Umbilical cord (tissue), 2 donors: Measurements from ENCODE around the gene NCOA1. TPM values are rescaled to one million over a fixed set of nuclear protein-coding genes. Genes with fewer than 3 reads are reported as not detected.
"Not testable (repeated sequence)": the region's sequence is repeated elsewhere in the genome, so short reads cannot be mapped to it uniquely, and the experiment has no call there.

Source experiments
- DNase-seq: peaks from one replicate; pipeline ENCODE4 v3.0.0-alpha.2; 2015; ENCODE audit warnings: low spot score
- total RNA-seq: library from RNA; depleted of rRNA; stranded (reverse); fragments of >200 nt; gene quantifications from one replicate; pipeline ENCODE4 v1.2.3, GENCODE V29; 2014; ENCODE audit warnings: low replicate concordance; ENCODE audit not compliant: insufficient read depth

The NCOA1 gene
- total RNA-seq, 1 donor from 2014 or later, result 34.9 TPM

DNA sequence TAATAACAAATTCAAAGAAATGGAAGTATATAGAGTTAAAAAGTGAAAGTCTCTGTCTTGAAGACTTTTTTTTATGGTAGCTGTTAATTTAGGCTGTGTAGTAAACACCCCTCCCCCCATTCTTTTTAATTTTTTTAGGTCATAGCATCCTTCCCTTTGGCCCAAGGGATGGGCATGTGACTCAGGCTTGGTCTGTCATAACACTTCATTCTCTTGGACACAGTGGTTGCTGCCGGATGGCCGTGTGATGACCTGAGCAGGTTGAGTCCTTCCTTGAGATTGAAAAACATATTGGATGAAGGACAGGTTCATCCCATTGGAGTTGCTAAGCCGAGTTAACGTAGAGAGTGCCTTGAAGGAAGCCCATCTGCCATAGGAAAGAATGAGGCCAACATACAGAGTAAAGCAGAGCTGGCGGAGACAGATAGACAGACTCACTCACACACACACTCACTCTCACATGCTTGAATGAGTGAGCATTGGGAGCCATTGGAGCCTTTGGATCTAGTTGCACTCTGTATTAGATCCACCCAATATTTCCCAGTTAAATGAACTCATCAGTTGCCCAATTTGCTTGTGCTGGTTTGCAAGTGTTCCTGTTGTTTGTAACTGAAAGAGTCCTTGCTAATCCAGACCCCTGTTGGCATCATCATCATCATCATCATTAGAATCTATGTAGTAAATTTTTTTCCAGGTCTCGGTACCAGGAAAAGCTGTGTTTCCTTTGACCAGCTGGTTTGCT, 14.7 kb downstream of the NCOA1 start:
- no peak for DNase-seq

DNA sequence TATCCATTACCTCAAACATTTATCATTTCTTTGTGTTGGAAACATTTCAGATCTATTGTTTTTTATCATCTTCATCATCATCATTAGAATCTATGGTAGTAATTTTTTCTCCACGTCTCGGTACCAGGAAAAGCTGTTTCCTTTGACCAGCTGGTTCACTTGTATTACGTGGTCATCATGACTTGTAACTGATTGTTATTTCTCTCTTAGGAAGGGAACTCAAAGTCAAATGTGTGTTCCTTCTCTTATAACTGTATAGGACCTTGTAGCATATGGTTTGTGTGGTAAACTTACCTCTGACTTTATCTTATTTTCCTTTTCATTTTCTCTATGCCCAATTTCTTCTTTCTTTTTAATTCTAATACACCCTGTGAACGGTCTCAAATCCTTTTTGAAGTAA, 16.5 kb downstream of the NCOA1 start:
- no peak for DNase-seq

DNA sequence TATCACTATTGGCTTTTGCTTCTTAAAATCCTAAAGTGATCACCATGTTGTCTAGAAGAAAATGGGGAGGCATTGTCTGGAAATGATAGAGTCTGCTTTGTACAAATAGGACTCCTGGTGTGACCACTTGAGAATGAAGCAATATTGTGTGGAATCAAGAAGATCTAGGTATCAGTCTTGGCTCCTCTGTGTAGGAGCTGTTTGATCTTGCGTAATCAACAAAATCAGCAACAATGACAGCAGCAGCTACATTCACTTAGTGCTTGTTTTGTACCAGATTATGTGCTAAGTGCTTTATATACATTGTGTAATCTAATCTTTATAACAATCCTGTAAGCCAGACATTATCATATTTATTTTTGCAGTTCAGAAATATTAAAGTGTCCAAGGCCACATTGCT, 17.8 kb downstream of the NCOA1 start:
- DNase-seq, result no peak

DNA sequence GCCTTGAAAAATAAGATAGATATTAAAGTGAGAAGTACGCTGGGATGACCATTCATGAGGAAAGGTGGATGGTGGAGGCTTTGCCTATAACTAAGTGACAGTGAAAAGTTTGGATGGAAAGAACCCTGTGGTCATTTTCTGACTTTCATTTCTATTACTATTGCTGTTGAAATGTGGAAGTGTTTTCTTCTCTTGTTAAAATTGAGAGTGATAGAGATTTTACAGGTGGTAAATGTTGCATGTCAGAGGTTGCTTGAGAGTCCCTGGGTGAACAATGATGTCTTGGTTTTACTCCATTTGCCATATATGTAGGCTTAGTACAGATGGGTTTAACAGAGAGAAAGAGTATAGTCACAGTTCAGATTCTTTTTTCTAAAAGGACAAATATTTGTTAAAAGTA, 18.4 kb downstream of the NCOA1 start:
- DNase-seq, result no peak

DNA sequence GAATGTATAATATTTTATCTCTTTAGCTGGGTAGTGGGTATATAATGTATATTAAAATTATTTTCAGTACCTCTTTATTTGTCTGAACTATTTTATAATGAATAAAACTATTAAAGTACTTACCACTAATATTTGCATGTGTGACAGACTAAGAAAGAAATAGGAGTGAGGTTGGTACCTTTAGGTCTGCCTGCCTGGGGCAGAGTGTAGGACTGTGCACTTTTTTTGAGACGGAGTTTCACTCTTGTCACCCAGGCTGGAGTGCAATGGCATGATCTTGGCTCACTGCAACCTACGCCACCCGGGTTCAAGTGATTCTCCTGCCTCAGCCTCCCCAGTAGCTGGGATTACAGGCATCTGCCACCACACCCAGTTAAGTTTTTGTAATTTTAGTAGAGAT, 18.8 kb downstream of the NCOA1 start:
- DNase-seq, result no peak

DNA sequence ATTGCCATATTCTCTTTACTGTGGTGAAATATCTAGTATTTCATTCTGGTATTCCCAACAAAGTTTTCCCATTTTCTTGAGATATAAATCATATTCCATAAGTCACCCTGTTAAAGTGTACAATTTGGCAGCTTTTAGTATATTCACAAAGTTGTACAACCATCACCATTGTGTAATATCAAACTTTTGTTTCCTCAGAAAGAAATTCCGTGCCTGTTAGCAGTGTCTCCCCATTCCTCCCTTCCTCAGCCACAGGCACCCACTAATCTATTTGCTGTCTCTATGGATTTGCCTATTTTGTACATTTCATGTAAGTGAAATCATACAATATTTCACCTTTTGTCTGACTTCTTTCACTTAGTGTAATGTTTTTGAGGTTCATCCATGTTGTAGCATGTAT, 19.7 kb downstream of the NCOA1 start:
- no peak for DNase-seq

DNA sequence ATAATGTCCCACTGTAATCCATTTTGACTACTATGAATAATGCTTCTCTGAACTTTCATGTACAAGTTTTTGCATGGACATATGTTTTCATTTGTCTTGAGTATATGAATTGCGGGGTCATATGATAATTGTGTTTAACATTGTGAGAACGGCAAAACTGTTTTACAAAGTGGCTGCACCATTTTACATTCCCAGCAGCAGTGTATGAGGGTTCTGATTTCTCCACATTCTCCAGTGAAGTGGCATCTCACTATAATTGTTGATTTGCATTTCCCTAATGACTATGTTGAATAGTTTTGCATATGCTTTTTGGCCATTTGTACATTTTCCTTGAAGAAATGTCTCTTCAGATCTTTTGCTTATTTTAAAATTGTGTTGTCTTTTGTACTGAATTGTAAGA, 20.1 kb downstream of the NCOA1 start:
- no peak for DNase-seq

DNA sequence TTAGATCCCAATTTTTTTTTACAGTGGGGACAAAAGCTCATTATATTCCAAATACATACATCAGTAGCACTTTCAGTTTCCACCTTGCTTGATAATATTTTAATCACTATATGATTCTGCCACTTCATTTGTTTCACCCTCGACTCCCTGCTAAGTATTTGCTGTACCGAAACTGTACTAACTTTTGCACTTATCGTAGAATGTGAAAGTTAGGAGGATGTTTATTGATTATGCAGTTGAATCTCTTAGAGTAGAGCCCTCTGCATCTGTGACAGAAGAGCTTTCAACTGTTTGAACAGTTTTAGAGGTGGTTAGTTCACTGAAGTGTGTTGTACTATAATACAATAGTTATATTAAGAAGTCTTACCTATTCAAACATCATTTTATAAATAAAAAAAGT, 20.8 kb downstream of the NCOA1 start:
- DNase-seq, result no peak

DNA sequence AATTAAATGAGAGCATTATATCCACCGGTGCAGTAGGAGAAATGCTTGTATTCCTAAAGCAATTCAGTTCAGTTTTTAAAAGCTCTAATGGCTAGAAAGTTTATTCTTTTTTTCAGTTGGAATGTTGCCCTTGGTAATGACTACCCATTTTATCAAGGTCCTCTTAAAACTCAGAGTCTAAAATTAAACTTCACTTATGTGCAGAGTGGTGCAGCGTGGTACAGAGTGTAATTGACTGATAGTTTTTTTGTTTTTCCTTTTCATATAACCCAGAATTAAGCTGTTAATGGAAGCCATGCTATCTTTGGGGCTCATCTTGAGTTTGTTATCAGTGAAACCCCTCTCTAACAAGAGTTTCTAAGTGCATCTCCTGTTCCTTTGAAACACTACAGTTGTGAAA, 21.4 kb downstream of the NCOA1 start:
- DNase-seq, result no peak

DNA sequence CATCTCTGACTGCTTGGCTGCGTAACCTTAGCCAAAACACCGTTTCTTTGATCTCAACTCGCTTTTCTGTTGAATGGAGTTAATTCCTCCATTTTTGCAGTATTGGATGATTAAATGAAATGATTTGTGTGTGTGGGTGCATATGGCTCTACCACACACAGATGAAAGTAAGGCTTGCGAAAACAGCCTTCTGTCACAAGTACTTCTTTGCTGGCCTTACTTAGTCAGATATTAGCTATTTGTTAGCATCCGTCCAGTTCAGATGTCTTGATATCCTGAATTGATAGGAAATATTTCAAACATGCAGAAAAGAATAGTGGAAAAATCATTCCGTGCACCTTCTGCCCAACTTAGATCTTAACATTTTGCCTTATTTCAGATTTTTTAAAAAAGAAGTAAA, 21.8 kb downstream of the NCOA1 start:
- no peak for DNase-seq

DNA sequence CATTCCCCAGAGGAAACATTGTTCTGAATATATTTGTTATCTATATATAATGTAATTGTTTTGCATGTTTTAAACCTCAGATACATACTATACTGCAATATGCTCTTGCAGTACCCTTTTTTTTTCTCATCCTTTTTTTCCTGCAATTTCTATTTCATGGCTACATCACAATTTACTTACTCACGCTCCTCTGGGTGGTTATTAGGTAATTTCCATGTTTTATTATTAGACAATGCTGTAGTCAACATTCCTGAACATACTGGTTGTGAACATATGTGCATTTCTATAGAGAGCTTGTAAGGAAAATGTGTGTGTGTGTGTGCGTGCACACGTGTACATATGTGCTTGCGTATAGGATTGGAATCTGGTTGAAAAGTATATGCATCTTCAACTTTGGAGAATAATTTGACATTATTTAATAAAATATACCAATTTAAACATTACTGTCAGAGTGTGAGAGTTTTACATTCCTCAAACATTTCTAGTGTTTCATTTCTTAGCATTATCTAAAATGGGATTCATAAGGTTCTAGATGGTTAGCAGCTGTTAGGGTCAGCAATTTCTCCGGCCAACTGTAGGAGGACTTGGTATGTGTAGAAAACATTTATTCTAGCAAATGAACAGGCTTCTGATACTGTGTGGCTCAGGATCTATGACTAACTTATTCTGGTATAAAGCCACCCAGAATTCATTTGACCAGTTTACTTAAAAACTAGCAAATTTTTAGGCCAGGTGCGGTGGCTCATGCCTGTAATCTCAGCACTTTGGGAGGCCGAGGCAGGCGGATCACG, 22.4 kb downstream of the NCOA1 start:
- no peak for DNase-seq

DNA sequence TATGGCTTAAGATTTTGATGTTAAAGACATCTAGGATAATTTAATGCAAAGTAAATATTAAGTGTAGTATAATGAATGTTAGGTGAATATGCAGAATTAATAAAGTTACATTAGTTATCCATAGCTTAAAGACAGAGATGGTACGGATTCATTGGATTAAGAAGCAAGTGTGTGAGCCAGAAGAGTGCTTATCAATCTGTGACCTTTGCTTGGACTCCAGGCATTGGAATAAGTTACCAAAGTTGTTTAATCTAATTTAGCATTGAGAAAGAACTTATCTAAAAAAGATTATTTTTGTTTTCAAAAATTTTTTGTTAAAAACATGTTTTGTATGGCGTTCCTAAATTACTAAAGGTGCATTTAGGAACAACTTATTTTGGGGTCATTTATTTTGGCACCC, 23.8 kb downstream of the NCOA1 start:
- no peak for DNase-seq

DNA sequence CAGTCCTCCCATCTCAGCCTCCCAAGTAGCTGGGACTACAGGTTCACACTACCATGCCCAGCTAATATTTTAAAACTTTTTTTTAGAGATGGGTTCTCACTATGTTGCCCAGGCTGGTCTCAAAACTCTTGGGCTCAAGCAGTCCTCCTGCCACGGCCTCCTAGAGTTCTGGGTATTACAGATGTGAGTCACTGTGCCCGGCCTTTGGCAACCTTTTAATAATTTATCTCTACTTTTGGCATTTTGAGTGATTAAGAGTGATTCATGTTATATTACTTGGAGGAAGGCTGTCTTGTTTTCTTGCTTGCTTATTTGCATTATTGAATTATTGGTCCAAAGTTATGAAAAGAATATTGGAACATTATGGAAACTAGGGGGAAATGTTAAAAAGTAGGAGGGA, 24.3 kb downstream of the NCOA1 start:
- no peak for DNase-seq

DNA sequence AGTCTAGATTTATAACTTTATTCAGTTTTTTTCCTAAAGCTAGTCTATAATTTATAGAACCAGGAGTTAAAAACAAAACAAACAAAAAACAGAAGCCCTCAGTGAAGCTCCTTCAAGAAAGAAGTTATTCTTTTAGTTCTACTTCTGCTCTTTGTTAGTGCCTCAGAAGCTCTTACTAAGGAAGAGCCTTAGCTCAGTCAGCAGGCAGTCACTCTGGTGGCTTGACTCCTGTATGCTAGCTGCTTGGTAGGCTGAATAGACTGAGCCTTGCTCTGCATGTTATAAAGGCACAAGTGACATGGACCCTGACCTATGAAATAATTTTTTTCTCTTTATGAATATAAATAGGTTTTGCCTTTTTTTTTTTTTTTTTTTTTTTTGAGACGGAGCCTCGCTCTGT, 24.8 kb downstream of the NCOA1 start:
- DNase-seq, result no peak

DNA sequence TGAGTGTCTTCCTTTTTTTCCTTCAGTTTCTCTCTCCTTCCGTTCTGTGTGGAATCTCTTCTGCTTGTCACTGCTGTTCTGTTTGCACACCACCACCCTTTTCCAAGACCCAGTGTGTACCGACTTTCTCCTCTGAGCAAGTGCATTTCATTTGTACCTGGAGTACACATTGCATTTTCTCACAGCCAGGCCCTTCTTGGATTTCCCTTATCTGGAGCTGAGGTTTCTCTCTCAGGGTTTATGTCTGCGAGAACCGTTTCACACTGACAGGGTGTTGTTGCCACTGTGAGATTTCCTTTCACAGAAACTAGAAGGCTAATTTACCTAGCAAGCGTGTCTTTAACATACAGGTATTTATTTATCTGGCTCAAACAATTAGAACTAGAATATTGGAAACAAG, 26.2 kb downstream of the NCOA1 start:
- no peak for DNase-seq

DNA sequence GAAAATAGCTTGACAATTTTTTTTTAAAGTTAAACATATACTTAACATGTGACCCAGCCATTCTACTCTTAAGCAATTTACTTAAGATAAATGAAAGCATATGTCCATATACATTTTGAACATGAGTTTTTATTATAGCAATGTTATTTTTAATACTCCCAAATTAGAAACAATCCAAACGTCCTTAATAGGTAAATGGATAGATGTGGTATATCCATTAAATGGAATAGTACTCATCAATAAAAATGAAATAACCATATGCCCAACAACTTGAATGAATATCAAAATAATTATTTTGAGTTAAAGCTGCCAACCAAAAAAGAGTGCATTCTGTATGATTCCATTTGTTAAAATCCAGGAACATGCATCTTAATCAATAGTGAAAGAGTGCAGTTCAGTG, 29.1 kb downstream of the NCOA1 start:
- no peak for DNase-seq

DNA sequence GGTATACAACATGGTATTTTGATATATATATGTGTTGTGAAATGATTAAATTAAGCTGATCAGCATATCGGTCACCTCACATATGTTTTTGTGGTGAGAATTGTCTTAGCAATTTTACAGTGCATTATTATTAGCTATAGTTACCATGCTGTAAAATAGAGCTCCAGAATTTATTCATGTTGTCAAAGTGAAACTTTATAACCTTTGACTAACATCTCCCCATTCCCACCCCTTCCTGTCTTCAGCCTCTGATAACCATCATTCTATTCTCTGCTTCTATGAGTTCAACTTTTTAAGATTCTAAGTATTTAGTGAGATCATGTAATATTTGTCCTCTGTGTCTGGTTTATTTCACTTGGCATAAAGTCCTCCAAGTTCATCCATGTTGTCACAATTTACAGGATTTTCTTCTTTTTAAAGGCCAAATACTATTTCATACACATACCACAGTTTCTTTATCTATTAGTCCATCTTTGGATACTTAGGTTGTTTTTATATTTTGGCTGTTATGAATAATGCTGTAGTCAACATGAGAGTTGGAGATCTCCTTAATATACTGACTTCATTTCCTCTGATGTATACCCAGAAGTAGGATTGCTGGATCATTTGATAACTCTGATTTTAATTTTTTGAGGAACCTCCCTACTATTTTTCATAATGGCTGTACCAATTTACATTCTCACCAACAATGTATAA, 30.3 kb downstream of the NCOA1 start:
- DNase-seq, result peak; percentile 11

DNA sequence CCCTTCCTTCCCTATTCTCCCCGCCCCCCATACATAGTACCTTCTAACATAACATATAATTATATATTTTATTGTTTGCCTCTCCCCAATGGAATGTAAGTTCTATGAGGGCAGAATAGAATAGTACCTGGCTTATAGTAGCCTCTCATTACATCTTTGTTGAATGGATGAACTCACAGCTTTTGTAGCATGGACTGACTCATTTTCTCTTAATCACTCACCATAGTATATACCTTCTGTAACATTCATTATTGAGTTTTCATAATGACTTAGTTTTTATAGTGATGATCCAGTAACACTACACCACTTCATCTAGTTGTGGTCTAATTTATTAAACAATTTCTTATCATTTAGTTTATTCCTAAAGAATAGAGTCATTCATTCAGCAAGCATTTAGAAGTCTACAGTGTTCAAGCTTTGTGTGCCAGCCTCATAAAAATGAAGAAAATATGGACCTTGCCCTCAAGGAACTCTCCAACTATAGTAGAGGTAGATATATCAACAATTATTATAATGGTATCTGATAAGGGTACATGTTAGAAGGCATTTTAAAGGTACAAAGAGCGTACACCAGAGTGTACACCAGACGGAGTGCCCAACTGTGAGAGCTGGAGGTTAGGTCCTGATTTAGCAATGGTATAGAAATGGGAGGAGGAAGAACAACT, 31.1 kb downstream of the NCOA1 start:
- no peak for DNase-seq

DNA sequence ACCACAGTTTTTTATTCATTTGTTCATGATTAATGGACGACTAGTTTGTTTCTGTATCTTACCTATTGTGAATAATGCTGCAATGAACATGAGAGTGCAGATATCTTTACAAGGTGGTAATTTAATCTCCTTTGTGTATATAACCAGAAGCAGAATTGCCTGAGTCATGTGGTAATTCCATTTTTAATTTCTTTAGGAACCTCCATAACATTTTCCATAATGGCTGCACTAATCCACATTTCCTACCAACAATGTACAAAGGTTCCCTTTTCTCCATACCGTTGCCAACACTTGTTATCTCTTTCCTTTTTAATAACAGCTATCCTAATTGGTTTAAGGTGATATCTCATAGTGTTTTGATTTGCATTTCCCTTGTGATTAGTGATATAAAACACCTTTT, 36.5 kb downstream of the NCOA1 start:
- DNase-seq, result no peak

DNA sequence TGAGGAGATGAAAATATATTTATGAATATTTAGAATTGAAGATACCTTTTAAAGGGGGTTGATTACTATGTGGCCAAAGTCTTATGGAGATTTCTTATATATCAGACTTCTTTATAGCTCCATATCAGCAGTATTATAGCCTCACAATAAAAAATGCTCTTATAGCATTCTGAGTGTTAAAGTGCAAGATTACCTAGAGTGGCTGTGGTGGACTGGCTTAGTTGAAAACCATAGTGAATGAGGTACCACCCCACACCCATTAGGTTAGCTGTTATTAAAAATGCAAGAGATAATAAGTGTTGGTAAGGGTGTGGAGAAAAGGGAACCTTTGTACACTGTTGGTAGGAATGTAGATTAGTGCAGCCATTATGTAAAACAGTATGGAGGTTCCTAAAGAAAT, 39.7 kb downstream of the NCOA1 start:
- no peak for DNase-seq

DNA sequence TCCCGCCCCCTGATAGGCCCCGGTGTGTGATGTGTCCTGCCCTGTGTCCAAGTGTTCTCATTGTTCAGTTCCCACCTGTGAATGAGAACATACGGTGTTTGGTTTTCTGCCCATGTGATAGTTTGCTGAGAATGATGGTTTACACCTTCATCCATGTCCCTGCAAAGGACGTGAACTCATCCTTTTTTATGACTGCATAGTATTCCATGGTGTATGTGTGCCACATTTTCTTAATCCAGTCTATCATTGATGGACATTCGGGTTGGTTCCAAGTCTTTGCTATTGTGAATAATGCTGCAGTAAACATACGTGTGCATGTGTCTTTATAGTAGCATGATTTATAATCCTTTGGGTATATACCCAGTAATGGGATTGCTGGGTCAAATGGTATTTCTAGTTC, 40.6 kb downstream of the NCOA1 start:
- DNase-seq, result not testable (repeated sequence)

DNA sequence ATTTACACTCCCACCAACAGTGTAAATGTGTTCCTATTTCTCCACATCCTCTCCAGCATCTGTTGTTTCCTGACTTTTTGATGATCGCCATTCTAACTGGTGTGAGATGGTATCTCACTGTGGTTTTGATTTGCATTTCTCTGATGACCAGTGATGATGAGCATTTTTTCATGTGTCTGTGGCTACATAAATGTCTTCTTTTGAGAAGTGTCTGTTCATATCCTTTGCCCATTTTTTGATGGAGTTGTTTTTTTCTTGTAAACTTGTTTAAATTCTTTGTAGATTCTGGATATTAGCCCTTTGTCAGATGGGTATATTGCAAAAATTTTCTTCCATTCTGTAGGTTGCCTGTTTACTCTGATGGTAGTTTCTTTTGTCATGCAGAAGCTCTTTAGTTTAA, 41.0 kb downstream of the NCOA1 start:
- DNase-seq, result not testable (repeated sequence)
